Keratinocyte (primary cell): ENCODE measurements around the gene SYNM. TPM values are rescaled to one million over a fixed set of nuclear protein-coding genes. Genes with fewer than 3 reads are reported as not detected.

ENCODE experiments used
- DNase-seq: peaks from one replicate; pipeline ENCODE4 v3.0.0-alpha.2; 2011; ENCODE audit warnings: low read depth, missing footprints, low spot score
- FAIRE-seq: peaks from 2 replicates; lab custom pipeline; 2011; peaks lifted over from hg19 to GRCh38; lab: Jason Lieb, UNC
- H2AFZ ChIP-seq: 2 replicates; pipeline ENCODE4 v1.6.0; 2012; ENCODE audit warnings: low read length, control low read depth, inconsistent platforms; ENCODE audit not compliant: control insufficient read depth
- H3K27ac ChIP-seq: 2 replicates; pipeline ENCODE4 v1.5.1; 2011; ENCODE audit warnings: low read length; ENCODE audit not compliant: control insufficient read depth, insufficient read depth
- H3K27me3 ChIP-seq: 3 replicates; pipeline ENCODE4 v1.6.0; 2011; ENCODE audit warnings: low read length; ENCODE audit not compliant: control insufficient read depth, insufficient read depth; ENCODE audit errors: extremely low read depth
- H3K36me3 ChIP-seq, 2 experiments: 2 replicates in 1 of 2; 3 replicates in 1 of 2; pipeline ENCODE4 v1.5.1; 2011; ENCODE audit warnings: low read length in 2 of 2, mild to moderate bottlenecking in 1 of 2; ENCODE audit not compliant: control insufficient read depth in 2 of 2, insufficient read depth in 2 of 2; ENCODE audit errors: extremely low read depth in 1 of 2
- H3K4me1 ChIP-seq: 3 replicates; pipeline ENCODE4 v1.5.1; 2011; ENCODE audit warnings: low read length; ENCODE audit not compliant: control insufficient read depth, insufficient read depth; ENCODE audit errors: extremely low read depth
- H3K4me2 ChIP-seq: 3 replicates; pipeline ENCODE4 v1.6.0; 2011; ENCODE audit warnings: low read depth, low read length; ENCODE audit not compliant: control insufficient read depth, insufficient read depth; ENCODE audit errors: extremely low read depth
- H3K4me3 ChIP-seq, 3 experiments: fragments of 200-600 bp in 1 of 3; sonication (generic) in 1 of 3; 2 replicates in 2 of 3; 3 replicates in 1 of 3; pipeline ENCODE4 v1.5.1; 2011 to 2016; ENCODE audit warnings: low read length in 3 of 3, mild to moderate bottlenecking in 3 of 3, control low read depth in 2 of 3, inconsistent platforms in 1 of 3, low read depth in 1 of 3, mixed read lengths in 1 of 3, mixed run types in 1 of 3, moderate library complexity in 1 of 3; ENCODE audit not compliant: control insufficient read depth in 2 of 3, insufficient read depth in 2 of 3; ENCODE audit errors: extremely low read depth in 1 of 3
- H3K79me2 ChIP-seq: 2 replicates; pipeline ENCODE4 v1.6.0; 2012; ENCODE audit warnings: low read length; ENCODE audit not compliant: control insufficient read depth, insufficient read depth
- H3K9ac ChIP-seq: 3 replicates; pipeline ENCODE4 v1.6.0; 2011; ENCODE audit warnings: low read length; ENCODE audit not compliant: control insufficient read depth, insufficient read depth; ENCODE audit errors: extremely low read depth
- H3K9me1 ChIP-seq: 3 replicates; pipeline ENCODE4 v1.6.0; 2011; ENCODE audit warnings: low read length; ENCODE audit not compliant: control insufficient read depth, insufficient read depth; ENCODE audit errors: extremely low read depth
- H3K9me3 ChIP-seq: 2 replicates; pipeline ENCODE4 v1.5.1; 2012; ENCODE audit warnings: low read depth, low read length; ENCODE audit not compliant: control insufficient read depth
- H4K20me1 ChIP-seq: 3 replicates; pipeline ENCODE4 v1.6.0; 2011; ENCODE audit warnings: low read length; ENCODE audit not compliant: control insufficient read depth, insufficient read depth; ENCODE audit errors: extremely low read depth
- EZH2 ChIP-seq: IDR thresholded peaks from one replicate; pipeline ENCODE4 v1.6.1; 2012; ENCODE audit warnings: inconsistent platforms, mild to moderate bottlenecking, low read length, moderate library complexity
- dilution Hi-C: fragments of 300-500 bp; cut with MboI; formaldehyde crosslinking; loops from one replicate; pipeline ENCODE4 v1.7.0; 2020; ENCODE audit warnings: low sequenced_read_pairs; ENCODE audit not compliant: extremely low pct_ligation_motif_present
- polyA plus RNA-seq, 5 experiments: library from polyadenylated mRNA; depleted of rRNA in 3 of 5; stranded (reverse) in 3 of 5; stranded (forward) in 1 of 5; unstranded in 1 of 5; fragments of >200 nt; gene quantifications; 1 replicate in 1 of 5; 2 replicates in 3 of 5; 3 replicates in 1 of 5; pipeline versions ENCODE4 v1.2.1 to v1.2.3, GENCODE V29; 2011 to 2012; ENCODE audit warnings: missing spikeins in 2 of 5, low read depth in 1 of 5, low replicate concordance in 1 of 5
- TF ChIP-seq, protein P1 (sequence below), 3 experiments: IDR thresholded peaks in 1 of 3; conservative IDR thresholded peaks in 1 of 3; optimal IDR thresholded peaks in 1 of 3; 2 replicates in 2 of 3; 3 replicates in 1 of 3; pipeline versions ENCODE3 to v1.5.1; 2011; ENCODE audit warnings: low read length in 3 of 3, mild to moderate bottlenecking in 3 of 3, moderate library complexity in 2 of 3, control low read depth in 1 of 3, inconsistent platforms in 1 of 3; ENCODE audit not compliant: insufficient read depth in 2 of 3; ENCODE audit errors: extremely low read depth in 1 of 3

SYNM gene
- polyA plus RNA-seq, 1 donor (not counting 4 experiments of a cell fraction or from before 2014, with no cell fraction given), result 0.09 TPM

DNA sequence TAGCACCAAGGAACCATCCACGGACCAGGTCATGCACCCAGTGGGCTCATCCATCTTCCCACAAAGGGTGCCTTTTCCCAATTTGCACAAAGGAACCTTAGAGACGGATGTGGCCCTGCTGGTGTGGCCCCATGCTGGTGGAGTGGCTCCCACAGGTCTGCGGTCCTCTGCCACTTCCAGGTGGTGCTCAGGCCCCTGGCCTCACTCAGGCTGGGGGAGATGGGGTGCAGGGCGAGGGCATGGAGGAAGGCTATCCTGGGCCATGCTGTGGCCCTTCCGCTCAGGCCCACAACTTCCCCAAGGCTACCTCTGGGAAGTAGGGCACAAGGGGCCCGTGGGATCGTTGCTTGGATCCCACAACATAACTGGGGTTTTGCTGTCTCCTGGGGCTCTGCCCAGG lies 5.2 kb upstream of the SYNM start:
- H3K36me3 ChIP-seq, result no peaks in the 10 kb centered on the region
- no peaks in the 10 kb centered on the region for H3K9me1 ChIP-seq
- FAIRE-seq (no peak), DNase-seq (no peak)
- H2AFZ ChIP-seq, result no peak overlapping the region
- no peaks in the 10 kb centered on the region for H4K20me1 ChIP-seq
- H3K4me1 ChIP-seq, result no peaks in the 10 kb centered on the region
- no peak overlapping the region for H3K4me3 ChIP-seq
- no peak for TF ChIP-seq EZH2
- TF ChIP-seq, protein P1, sequence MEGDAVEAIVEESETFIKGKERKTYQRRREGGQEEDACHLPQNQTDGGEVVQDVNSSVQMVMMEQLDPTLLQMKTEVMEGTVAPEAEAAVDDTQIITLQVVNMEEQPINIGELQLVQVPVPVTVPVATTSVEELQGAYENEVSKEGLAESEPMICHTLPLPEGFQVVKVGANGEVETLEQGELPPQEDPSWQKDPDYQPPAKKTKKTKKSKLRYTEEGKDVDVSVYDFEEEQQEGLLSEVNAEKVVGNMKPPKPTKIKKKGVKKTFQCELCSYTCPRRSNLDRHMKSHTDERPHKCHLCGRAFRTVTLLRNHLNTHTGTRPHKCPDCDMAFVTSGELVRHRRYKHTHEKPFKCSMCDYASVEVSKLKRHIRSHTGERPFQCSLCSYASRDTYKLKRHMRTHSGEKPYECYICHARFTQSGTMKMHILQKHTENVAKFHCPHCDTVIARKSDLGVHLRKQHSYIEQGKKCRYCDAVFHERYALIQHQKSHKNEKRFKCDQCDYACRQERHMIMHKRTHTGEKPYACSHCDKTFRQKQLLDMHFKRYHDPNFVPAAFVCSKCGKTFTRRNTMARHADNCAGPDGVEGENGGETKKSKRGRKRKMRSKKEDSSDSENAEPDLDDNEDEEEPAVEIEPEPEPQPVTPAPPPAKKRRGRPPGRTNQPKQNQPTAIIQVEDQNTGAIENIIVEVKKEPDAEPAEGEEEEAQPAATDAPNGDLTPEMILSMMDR (optimal IDR thresholded peaks at IDR 0.05 in 1 of 3, IDR thresholded peaks at IDR 0.05 in 1 of 3, conservative IDR thresholded peaks at IDR 0.05 in 1 of 3; ENCODE audit: extremely low read depth in 1 of 3, insufficient read depth in 2 of 3, low read length in 3 of 3), result no peak
- no peak overlapping the region for H3K27ac ChIP-seq
- no peaks in the 10 kb centered on the region for H3K79me2 ChIP-seq
- H3K9ac ChIP-seq, result no peak overlapping the region
- dilution Hi-C loops, result no loop called here
- no peaks in the 10 kb centered on the region for H3K9me3 ChIP-seq
- no peak overlapping the region for H3K4me2 ChIP-seq
- H3K27me3 ChIP-seq, result peaks cover 41% of the 10 kb centered on the region

DNA sequence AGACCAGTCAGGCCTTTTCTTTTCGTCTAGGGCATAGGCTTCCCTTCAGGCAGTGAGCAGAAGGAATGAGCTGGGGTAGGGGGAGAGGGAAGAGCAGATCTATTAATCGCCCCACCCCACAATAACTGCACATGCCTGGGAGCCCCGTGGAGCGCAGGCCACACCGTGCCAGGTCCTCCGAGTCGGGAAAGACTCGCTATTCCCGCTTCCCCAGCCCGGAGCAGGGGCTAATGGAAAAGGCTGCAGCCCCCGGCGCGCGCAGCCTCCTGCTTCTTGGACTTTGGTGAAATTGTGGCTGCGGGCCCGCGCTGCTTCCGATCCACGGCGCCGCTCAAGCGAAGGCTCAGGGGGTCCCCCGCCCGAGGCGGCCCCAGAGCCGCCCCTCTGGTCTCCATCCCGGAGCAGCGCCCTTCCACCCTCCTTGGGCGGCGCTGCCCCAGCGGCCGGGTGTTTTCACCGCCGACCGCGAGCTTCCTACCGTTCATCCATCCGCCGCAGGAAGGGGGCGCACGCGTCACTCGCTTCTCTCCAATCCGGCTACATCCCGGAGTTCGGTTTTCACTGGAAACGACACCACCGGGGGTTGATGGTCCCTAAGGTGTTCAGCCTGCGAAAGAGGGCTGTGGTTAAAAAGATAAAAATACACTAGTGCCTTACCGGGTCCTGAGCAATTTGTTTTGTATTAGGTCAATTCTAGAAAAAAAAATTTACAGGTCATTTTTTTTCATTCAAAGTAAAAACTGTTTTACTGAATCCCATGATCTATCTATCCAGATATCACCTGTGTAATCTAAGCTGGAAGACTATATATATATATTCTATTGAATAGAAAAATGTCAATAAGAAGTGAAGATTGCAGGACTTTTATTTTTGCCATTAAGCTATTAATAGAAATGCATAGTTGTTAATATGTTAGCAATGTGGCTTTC lies 4.4 kb upstream of the SYNM start:
- H3K9me1 ChIP-seq, result no peaks in the 10 kb centered on the region
- peaks cover 46% of the 10 kb centered on the region for H3K27me3 ChIP-seq
- no peaks in the 10 kb centered on the region for H4K20me1 ChIP-seq
- H3K27ac ChIP-seq, result no peak overlapping the region
- H2AFZ ChIP-seq, result peak overlapping the region; percentile 19
- dilution Hi-C loops, result no loop called here
- no peak for DNase-seq
- peak overlapping the region; percentile 46 for H3K4me2 ChIP-seq
- H3K36me3 ChIP-seq, result no peaks in the 10 kb centered on the region
- no peaks in the 10 kb centered on the region for H3K79me2 ChIP-seq
- no peak for TF ChIP-seq EZH2
- TF ChIP-seq, protein P1 (optimal IDR thresholded peaks at IDR 0.05 in 1 of 3, IDR thresholded peaks at IDR 0.05 in 1 of 3, conservative IDR thresholded peaks at IDR 0.05 in 1 of 3; ENCODE audit: extremely low read depth in 1 of 3, insufficient read depth in 2 of 3, low read length in 3 of 3), result peak; percentile 73 to 96 (median 90)
- no peak for FAIRE-seq
- peak overlapping the region in 2 of 3 experiments; percentile 21 for H3K4me3 ChIP-seq
- no peaks in the 10 kb centered on the region for H3K4me1 ChIP-seq
- H3K9ac ChIP-seq, result no peak overlapping the region
- no peaks in the 10 kb centered on the region for H3K9me3 ChIP-seq
